ENCODE results near the gene DENND4B. TPM values are rescaled to one million over a fixed set of nuclear protein-coding genes. Genes with fewer than 3 reads are reported as not detected.
A peak's percentile ranks its signal among the peaks of the same experiment; 100 is the strongest.

DENND4B gene
- total RNA-seq, 1 donor, result 27.5 TPM

GRCh38 chr1:153991151-153991630 is 44.7 kb upstream of the DENND4B start:
- Histone ChIP-seq H3K9me3 (ENCODE audit: low read depth, low read length) (no peaks in the 10 kb centered on the region), H3K79me2 (ENCODE audit: insufficient read depth, low read length) (peaks cover 16% of the 10 kb centered on the region), H3K4me2 (ENCODE audit: insufficient read depth, low read length) (peak overlapping the region; percentile 83), H2AFZ (ENCODE audit: low read length) (peak overlapping the region; percentile 69), H3K36me3 (ENCODE audit: insufficient read depth, low read length) (peaks cover 28% of the 10 kb centered on the region), H3K4me1 (ENCODE audit: insufficient read depth, low read length) (peaks cover 22% of the 10 kb centered on the region), H3K27ac (ENCODE audit: low read depth, low read length) (peak overlapping the region; percentile 99), H3K27me3 (ENCODE audit: insufficient read depth, low read length) (no peaks in the 10 kb centered on the region), H4K20me1 (ENCODE audit: insufficient read depth, low read length) (peaks cover 10% of the 10 kb centered on the region), H3K4me3 (ENCODE audit: insufficient read depth, low read length) (peak overlapping the region; percentile 96)
- no peak for DNase-seq (ENCODE audit: insufficient read length, low spot score, missing footprints)
- TF ChIP-seq, protein P1, sequence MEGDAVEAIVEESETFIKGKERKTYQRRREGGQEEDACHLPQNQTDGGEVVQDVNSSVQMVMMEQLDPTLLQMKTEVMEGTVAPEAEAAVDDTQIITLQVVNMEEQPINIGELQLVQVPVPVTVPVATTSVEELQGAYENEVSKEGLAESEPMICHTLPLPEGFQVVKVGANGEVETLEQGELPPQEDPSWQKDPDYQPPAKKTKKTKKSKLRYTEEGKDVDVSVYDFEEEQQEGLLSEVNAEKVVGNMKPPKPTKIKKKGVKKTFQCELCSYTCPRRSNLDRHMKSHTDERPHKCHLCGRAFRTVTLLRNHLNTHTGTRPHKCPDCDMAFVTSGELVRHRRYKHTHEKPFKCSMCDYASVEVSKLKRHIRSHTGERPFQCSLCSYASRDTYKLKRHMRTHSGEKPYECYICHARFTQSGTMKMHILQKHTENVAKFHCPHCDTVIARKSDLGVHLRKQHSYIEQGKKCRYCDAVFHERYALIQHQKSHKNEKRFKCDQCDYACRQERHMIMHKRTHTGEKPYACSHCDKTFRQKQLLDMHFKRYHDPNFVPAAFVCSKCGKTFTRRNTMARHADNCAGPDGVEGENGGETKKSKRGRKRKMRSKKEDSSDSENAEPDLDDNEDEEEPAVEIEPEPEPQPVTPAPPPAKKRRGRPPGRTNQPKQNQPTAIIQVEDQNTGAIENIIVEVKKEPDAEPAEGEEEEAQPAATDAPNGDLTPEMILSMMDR (IDR thresholded peaks at IDR 0.05; ENCODE audit: extremely low read depth, low read depth, low read length), result no peak

DNA sequence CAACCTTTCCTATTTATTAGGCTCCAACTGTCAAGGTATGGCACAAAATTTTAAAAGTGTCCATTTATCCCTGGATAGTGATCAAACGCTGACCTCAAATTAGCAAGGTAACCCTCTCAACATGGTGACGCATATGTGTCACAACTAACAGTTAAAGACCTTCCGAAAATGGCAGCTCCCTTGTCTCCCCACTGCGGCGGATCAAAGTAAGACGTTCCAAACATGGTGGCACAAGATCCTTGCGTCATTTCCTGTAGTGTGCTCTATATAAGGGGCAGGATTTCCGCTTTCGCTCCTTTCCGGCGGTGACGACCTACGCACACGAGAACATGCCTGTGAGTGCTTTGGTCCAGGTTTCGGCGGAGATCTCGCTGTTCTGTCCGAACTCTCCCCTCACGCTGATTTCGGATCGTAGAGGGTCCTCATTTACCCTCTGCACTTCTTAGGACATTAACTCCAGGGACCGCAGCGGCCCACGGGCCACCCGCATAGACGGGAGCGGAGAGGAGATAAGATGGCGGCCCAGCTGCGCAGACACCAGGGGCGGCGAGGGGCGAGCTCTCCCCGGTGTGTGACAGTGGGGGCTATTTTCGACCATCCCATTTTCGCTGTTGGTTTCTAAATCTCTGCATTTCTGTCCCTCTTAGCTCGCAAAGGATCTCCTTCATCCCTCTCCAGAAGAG is 44.1 kb upstream of the DENND4B start, which contains the start of gene RPS27:
Gene RPS27, plus strand, starts transcription at position 295 of the 683 bp plus-strand sequence. Its CDS starts 35 bp downstream, at position 330.
- peaks cover 26% of the 10 kb centered on the region for H3K36me3 ChIP-seq (ENCODE audit: insufficient read depth, low read length)
- TF ChIP-seq, protein P1 (IDR thresholded peaks at IDR 0.05; ENCODE audit: extremely low read depth, low read depth, low read length), result no peak
- H3K79me2 ChIP-seq (ENCODE audit: insufficient read depth, low read length), result peaks cover 21% of the 10 kb centered on the region
- H3K4me3 ChIP-seq (ENCODE audit: insufficient read depth, low read length), result peak within 1 kb of the TSS; percentile 96
- H3K4me2 ChIP-seq (ENCODE audit: insufficient read depth, low read length), result peak within 1 kb of the TSS; percentile 83
- peak; percentile 98 for DNase-seq (ENCODE audit: insufficient read length, low spot score, missing footprints)
- peaks cover 10% of the 10 kb centered on the region for H4K20me1 ChIP-seq (ENCODE audit: insufficient read depth, low read length)
- peak within 1 kb of the TSS; percentile 97 for H2AFZ ChIP-seq (ENCODE audit: low read length)
- no peaks in the 10 kb centered on the region for H3K27me3 ChIP-seq (ENCODE audit: insufficient read depth, low read length)
- peak within 1 kb of the TSS; percentile 99 for H3K27ac ChIP-seq (ENCODE audit: low read depth, low read length)
- no peaks in the 10 kb centered on the region for H3K9me3 ChIP-seq (ENCODE audit: low read depth, low read length)
- H3K4me1 ChIP-seq (ENCODE audit: insufficient read depth, low read length), result peaks cover 22% of the 10 kb centered on the region

GRCh38 chr1:153987621-153988020 is 41.1 kb upstream of the DENND4B start:
- Histone ChIP-seq H2AFZ (ENCODE audit: low read length) (no peak overlapping the region), H3K27ac (ENCODE audit: low read depth, low read length) (no peak overlapping the region), H3K4me2 (ENCODE audit: insufficient read depth, low read length) (no peak overlapping the region), H3K36me3 (ENCODE audit: insufficient read depth, low read length) (peaks cover 26% of the 10 kb centered on the region), H3K9me3 (ENCODE audit: low read depth, low read length) (no peaks in the 10 kb centered on the region), H3K4me1 (ENCODE audit: insufficient read depth, low read length) (peaks cover 33% of the 10 kb centered on the region), H3K79me2 (ENCODE audit: insufficient read depth, low read length) (peaks cover 44% of the 10 kb centered on the region), H3K4me3 (ENCODE audit: insufficient read depth, low read length) (no peak overlapping the region), H4K20me1 (ENCODE audit: insufficient read depth, low read length) (peaks cover 17% of the 10 kb centered on the region), H3K27me3 (ENCODE audit: insufficient read depth, low read length) (no peaks in the 10 kb centered on the region)
- DNase-seq (ENCODE audit: insufficient read length, low spot score, missing footprints), result no peak
- TF ChIP-seq, protein P1 (IDR thresholded peaks at IDR 0.05; ENCODE audit: extremely low read depth, low read depth, low read length), result no peak

Data from osteoblast (primary cell).